ENCODE data around the gene MUS81. TPM values are rescaled to one million over a fixed set of nuclear protein-coding genes. Genes with fewer than 3 reads are reported as not detected.

Gene MUS81
- total and polyA plus RNA-seq, 9 of the 15 experiments (the other 6 are each of a cell fraction or from before 2014, with no cell fraction given) = 13.4 to 118 (median 53.7) TPM

DNA sequence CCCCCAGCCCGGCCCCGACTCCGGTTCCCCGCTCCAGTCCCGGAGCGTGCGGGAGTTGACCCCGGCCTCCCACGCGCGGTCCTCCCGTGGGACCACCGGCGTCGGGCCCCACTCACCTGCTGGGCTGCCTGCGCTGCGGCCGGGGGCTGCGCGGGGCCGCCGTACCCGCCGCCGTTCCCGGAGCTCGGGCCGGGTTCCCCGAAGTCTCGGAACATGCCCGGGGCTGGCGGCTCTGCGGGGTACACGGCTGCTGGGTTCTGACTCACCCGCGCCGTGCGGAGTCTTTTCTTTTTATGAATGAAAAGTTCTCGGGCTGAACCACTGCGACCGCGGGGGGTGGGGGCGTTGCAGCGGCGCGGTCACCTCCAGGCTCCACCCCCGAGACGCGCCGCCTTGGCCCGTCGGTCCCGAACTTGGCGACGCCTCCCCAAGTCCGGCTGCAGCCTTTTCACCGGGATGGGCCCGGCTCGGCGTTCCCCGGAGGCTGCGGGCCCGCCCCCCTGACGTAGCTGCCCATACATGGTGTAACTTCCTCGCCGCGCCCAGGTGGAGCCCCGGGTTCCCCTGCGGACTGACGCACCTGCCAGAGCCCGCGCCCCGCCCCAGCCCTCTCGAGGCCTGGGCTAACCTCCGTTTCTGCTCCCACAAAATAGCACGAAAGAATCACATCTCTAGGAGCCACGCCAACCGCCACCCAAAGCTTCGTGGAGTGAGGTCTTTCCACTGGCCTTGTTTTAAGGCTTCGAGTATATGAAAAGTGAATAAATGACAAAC lies 40.1 kb downstream of the MUS81 start, which contains the start of gene FOSL1 (continued):
- TF ChIP-seq MGA (IDR thresholded peaks at IDR 0.05) = 0 out of 2 replicates have a peak, but pooled peaks have one; percentile 12
- TF ChIP-seq ZSCAN29 (IDR thresholded peaks at IDR 0.05) = no peak
- TF ChIP-seq ATF1 (CRISPR knock-in tag; IDR thresholded peaks at IDR 0.05) = no peak
- peak; percentile 95 for TF ChIP-seq ATF1 (tag; IDR thresholded peaks at IDR 0.05)
- TF ChIP-seq, protein P1, sequence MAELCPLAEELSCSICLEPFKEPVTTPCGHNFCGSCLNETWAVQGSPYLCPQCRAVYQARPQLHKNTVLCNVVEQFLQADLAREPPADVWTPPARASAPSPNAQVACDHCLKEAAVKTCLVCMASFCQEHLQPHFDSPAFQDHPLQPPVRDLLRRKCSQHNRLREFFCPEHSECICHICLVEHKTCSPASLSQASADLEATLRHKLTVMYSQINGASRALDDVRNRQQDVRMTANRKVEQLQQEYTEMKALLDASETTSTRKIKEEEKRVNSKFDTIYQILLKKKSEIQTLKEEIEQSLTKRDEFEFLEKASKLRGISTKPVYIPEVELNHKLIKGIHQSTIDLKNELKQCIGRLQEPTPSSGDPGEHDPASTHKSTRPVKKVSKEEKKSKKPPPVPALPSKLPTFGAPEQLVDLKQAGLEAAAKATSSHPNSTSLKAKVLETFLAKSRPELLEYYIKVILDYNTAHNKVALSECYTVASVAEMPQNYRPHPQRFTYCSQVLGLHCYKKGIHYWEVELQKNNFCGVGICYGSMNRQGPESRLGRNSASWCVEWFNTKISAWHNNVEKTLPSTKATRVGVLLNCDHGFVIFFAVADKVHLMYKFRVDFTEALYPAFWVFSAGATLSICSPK (IDR thresholded peaks at IDR 0.05; ENCODE audit: borderline replicate concordance) = no peak
- no peak for TF ChIP-seq ZNF165 (CRISPR knock-in tag; IDR thresholded peaks at IDR 0.05; ENCODE audit: borderline replicate concordance)
- no peak for TF ChIP-seq MIER1 (IDR thresholded peaks at IDR 0.05; ENCODE audit: low read depth)
- no peak for TF ChIP-seq IRF9 (tag; IDR thresholded peaks at IDR 0.05)
- TF ChIP-seq BACH1 (tag; IDR thresholded peaks at IDR 0.05) = no peak
- TF ChIP-seq, protein P2, sequence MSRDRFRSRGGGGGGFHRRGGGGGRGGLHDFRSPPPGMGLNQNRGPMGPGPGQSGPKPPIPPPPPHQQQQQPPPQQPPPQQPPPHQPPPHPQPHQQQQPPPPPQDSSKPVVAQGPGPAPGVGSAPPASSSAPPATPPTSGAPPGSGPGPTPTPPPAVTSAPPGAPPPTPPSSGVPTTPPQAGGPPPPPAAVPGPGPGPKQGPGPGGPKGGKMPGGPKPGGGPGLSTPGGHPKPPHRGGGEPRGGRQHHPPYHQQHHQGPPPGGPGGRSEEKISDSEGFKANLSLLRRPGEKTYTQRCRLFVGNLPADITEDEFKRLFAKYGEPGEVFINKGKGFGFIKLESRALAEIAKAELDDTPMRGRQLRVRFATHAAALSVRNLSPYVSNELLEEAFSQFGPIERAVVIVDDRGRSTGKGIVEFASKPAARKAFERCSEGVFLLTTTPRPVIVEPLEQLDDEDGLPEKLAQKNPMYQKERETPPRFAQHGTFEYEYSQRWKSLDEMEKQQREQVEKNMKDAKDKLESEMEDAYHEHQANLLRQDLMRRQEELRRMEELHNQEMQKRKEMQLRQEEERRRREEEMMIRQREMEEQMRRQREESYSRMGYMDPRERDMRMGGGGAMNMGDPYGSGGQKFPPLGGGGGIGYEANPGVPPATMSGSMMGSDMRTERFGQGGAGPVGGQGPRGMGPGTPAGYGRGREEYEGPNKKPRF (IDR thresholded peaks at IDR 0.05; ENCODE audit: low read depth, low read length) = no peak
- no peak for TF ChIP-seq PYGO2 (tag; IDR thresholded peaks at IDR 0.05)
